Mononuclear cell (primary cell): Measurements from ENCODE around the gene GRAP. TPM values are rescaled to one million over a fixed set of nuclear protein-coding genes. Genes with fewer than 3 reads are reported as not detected.

Source experiments
- H3K27me3 ChIP-seq: 2 replicates; pipeline ENCODE4 v1.6.0; 2011; ENCODE audit warnings: low read length, control low read depth; ENCODE audit not compliant: insufficient read depth
- H3K4me1 ChIP-seq: 2 replicates; pipeline ENCODE4 v1.5.1; 2011; ENCODE audit warnings: mild to moderate bottlenecking, low read length, control low read depth; ENCODE audit not compliant: insufficient read depth
- H3K4me3 ChIP-seq: 2 replicates; pipeline ENCODE4 v1.5.1; 2011; ENCODE audit warnings: mild to moderate bottlenecking, low read length, moderate library complexity
- H3K9me3 ChIP-seq: 2 replicates; pipeline ENCODE4 v1.5.1; 2011; ENCODE audit warnings: low read depth, mild to moderate bottlenecking, control low read depth, low read length
- total RNA-seq: library from RNA; depleted of rRNA; stranded (reverse); fragments of >200 nt; gene quantifications from one replicate; pipeline ENCODE4 v1.2.3, GENCODE V29; 2012

Gene GRAP
- total RNA-seq, 1 donor = 13.5 TPM

- Histone ChIP-seq H3K9me3 (no peaks in the 10 kb centered on the region), H3K27me3 (no peaks in the 10 kb centered on the region), H3K4me1 (peaks cover 16% of the 10 kb centered on the region), H3K4me3 (no peak overlapping the region)
Observed at GRCh38 chr17:18990331-18990730, 56.4 kb downstream of the GRAP start.

- no peak overlapping the region for H3K4me3 ChIP-seq
Observed at GRCh38 chr17:18988546-18989173, 58.1 kb downstream of the GRAP start.

GRCh38 chr17:18987862-18988545, 58.8 kb downstream of the GRAP start:
- Histone ChIP-seq H3K9me3 (no peaks in the 10 kb centered on the region), H3K27me3 (no peaks in the 10 kb centered on the region), H3K4me3 (no peak overlapping the region), H3K4me1 (peaks cover 7% of the 10 kb centered on the region)

More at GRCh38 chr17:18988546-18989173, 58.1 kb downstream of the GRAP start:
- H3K27me3 ChIP-seq = no peaks in the 10 kb centered on the region
- H3K4me1 ChIP-seq = peaks cover 14% of the 10 kb centered on the region
- no peaks in the 10 kb centered on the region for H3K9me3 ChIP-seq

- Histone ChIP-seq H3K4me1 (no peaks in the 10 kb centered on the region), H3K27me3 (no peaks in the 10 kb centered on the region), H3K4me3 (no peak overlapping the region), H3K9me3 (no peaks in the 10 kb centered on the region)
Observed at GRCh38 chr17:18987230-18987610, 59.5 kb downstream of the GRAP start.

GRCh38 chr17:18986541-18987229, 60.1 kb downstream of the GRAP start:
- Histone ChIP-seq H3K4me1 (no peaks in the 10 kb centered on the region), H3K9me3 (no peaks in the 10 kb centered on the region), H3K27me3 (no peaks in the 10 kb centered on the region), H3K4me3 (no peak overlapping the region)

- no peak overlapping the region for H3K4me3 ChIP-seq
- H3K9me3 ChIP-seq = no peaks in the 10 kb centered on the region
Observed at GRCh38 chr17:18985475-18985874, 61.3 kb downstream of the GRAP start.

GRCh38 chr17:18984273-18985114, 62.3 kb downstream of the GRAP start:
- H3K27me3 ChIP-seq = no peaks in the 10 kb centered on the region
- no peak overlapping the region for H3K4me3 ChIP-seq
- H3K9me3 ChIP-seq = no peaks in the 10 kb centered on the region
- no peaks in the 10 kb centered on the region for H3K4me1 ChIP-seq

More at GRCh38 chr17:18985475-18985874, 61.3 kb downstream of the GRAP start:
- Histone ChIP-seq H3K27me3 (no peaks in the 10 kb centered on the region), H3K4me1 (no peaks in the 10 kb centered on the region)

GRCh38 chr17:18981642-18982424, 64.9 kb downstream of the GRAP start:
- Histone ChIP-seq H3K4me3 (no peak overlapping the region), H3K27me3 (no peaks in the 10 kb centered on the region), H3K9me3 (no peaks in the 10 kb centered on the region), H3K4me1 (no peaks in the 10 kb centered on the region)

GRCh38 chr17:18981335-18981641, 65.5 kb downstream of the GRAP start:
- no peaks in the 10 kb centered on the region for H3K4me1 ChIP-seq
- H3K4me3 ChIP-seq = no peak overlapping the region
- no peaks in the 10 kb centered on the region for H3K27me3 ChIP-seq
- no peaks in the 10 kb centered on the region for H3K9me3 ChIP-seq

GRCh38 chr17:18980682-18981334, 65.9 kb downstream of the GRAP start:
- Histone ChIP-seq H3K9me3 (no peaks in the 10 kb centered on the region), H3K27me3 (no peaks in the 10 kb centered on the region), H3K4me3 (no peak overlapping the region), H3K4me1 (no peaks in the 10 kb centered on the region)

GRCh38 chr17:18978655-18979054, 68.1 kb downstream of the GRAP start:
- H3K27me3 ChIP-seq = no peaks in the 10 kb centered on the region

GRCh38 chr17:18978050-18978449, 68.7 kb downstream of the GRAP start:
- Histone ChIP-seq H3K27me3 (no peaks in the 10 kb centered on the region), H3K4me3 (no peak overlapping the region), H3K9me3 (no peaks in the 10 kb centered on the region), H3K4me1 (no peaks in the 10 kb centered on the region)

More at GRCh38 chr17:18978655-18979054, 68.1 kb downstream of the GRAP start:
- H3K4me1 ChIP-seq = no peaks in the 10 kb centered on the region
- no peaks in the 10 kb centered on the region for H3K9me3 ChIP-seq
- no peak overlapping the region for H3K4me3 ChIP-seq

- no peaks in the 10 kb centered on the region for H3K4me1 ChIP-seq
- H3K4me3 ChIP-seq = no peak overlapping the region
- H3K9me3 ChIP-seq = no peaks in the 10 kb centered on the region
- no peaks in the 10 kb centered on the region for H3K27me3 ChIP-seq
Observed at GRCh38 chr17:18977646-18978045, 69.1 kb downstream of the GRAP start.

GRCh38 chr17:18977021-18977420, 69.7 kb downstream of the GRAP start:
- Histone ChIP-seq H3K9me3 (no peaks in the 10 kb centered on the region), H3K27me3 (no peaks in the 10 kb centered on the region), H3K4me1 (no peaks in the 10 kb centered on the region), H3K4me3 (no peak overlapping the region)
